ENCODE data around the gene GLIPR2.
A peak's percentile ranks its signal among the peaks of the same experiment; 100 is the strongest.
"Not testable (repeated sequence)": the region's sequence is repeated elsewhere in the genome, so short reads cannot be mapped to it uniquely, and the experiment has no call there.

Gene GLIPR2

GRCh38 chr9:36158122-36158521 lies 21.6 kb downstream of the GLIPR2 start:
- no peak for TF ChIP-seq POLR2A (IDR thresholded peaks at IDR 0.05; ENCODE audit: low read depth, low read length)
- FAIRE-seq (no peak), DNase-seq (ENCODE audit: insufficient read length, low spot score) (no peak)

GRCh38 chr9:36158917-36159316 lies 22.4 kb downstream of the GLIPR2 start:
- DNase-seq (ENCODE audit: insufficient read length, low spot score): no peak
- TF ChIP-seq POLR2A (IDR thresholded peaks at IDR 0.05; ENCODE audit: low read depth, low read length): no peak
- no peak for FAIRE-seq

- FAIRE-seq; DNase-seq (ENCODE audit: insufficient read length, low spot score): not testable (repeated sequence)
Observed at GRCh38 chr9:36159509-36159908, 23.0 kb downstream of the GLIPR2 start.

- not testable (repeated sequence) for FAIRE-seq; DNase-seq (ENCODE audit: insufficient read length, low spot score)
Observed at GRCh38 chr9:36160126-36160525, 23.6 kb downstream of the GLIPR2 start.

- FAIRE-seq (no peak), DNase-seq (ENCODE audit: insufficient read length, low spot score) (no peak)
- TF ChIP-seq POLR2A (IDR thresholded peaks at IDR 0.05; ENCODE audit: low read depth, low read length): no peak
Observed at GRCh38 chr9:36161187-36161586, 24.7 kb downstream of the GLIPR2 start.

GRCh38 chr9:36162211-36162738 lies 25.7 kb downstream of the GLIPR2 start:
- FAIRE-seq (no peak), DNase-seq (ENCODE audit: insufficient read length, low spot score) (no peak)
- TF ChIP-seq POLR2A (IDR thresholded peaks at IDR 0.05; ENCODE audit: low read depth, low read length): no peak

GRCh38 chr9:36163049-36163785 lies 26.7 kb downstream of the GLIPR2 start:
- no peak for TF ChIP-seq POLR2A (IDR thresholded peaks at IDR 0.05; ENCODE audit: low read depth, low read length)
- FAIRE-seq: no peak
- no peak for DNase-seq (ENCODE audit: insufficient read length, low spot score)

GRCh38 chr9:36163786-36164170 lies 27.2 kb downstream of the GLIPR2 start:
- no peak for FAIRE-seq
- TF ChIP-seq POLR2A (IDR thresholded peaks at IDR 0.05; ENCODE audit: low read depth, low read length): no peak
- DNase-seq (ENCODE audit: insufficient read length, low spot score): no peak

- TF ChIP-seq POLR2A (IDR thresholded peaks at IDR 0.05; ENCODE audit: low read depth, low read length): no peak
- no peak for FAIRE-seq
- no peak for DNase-seq (ENCODE audit: insufficient read length, low spot score)
Observed at GRCh38 chr9:36164372-36164771, 27.8 kb downstream of the GLIPR2 start.

- no peak for FAIRE-seq
- TF ChIP-seq POLR2A (IDR thresholded peaks at IDR 0.05; ENCODE audit: low read depth, low read length): no peak
- no peak for DNase-seq (ENCODE audit: insufficient read length, low spot score)
Observed at GRCh38 chr9:36164989-36165388, 28.5 kb downstream of the GLIPR2 start.

- no peak for FAIRE-seq
- TF ChIP-seq POLR2A (IDR thresholded peaks at IDR 0.05; ENCODE audit: low read depth, low read length): no peak
- DNase-seq (ENCODE audit: insufficient read length, low spot score): no peak
Observed at GRCh38 chr9:36165826-36166167, 29.3 kb downstream of the GLIPR2 start.

GRCh38 chr9:36166168-36166927 lies 29.8 kb downstream of the GLIPR2 start:
- no peak for TF ChIP-seq POLR2A (IDR thresholded peaks at IDR 0.05; ENCODE audit: low read depth, low read length)
- DNase-seq (ENCODE audit: insufficient read length, low spot score) (peak; percentile 62), FAIRE-seq (no peak)

GRCh38 chr9:36169166-36169565 lies 32.6 kb downstream of the GLIPR2 start, which contains the start of gene CCIN:
Gene CCIN (plus strand): TSS chr9:36169388. CDS start chr9:36169503, 115 bp downstream.
- no peak for TF ChIP-seq POLR2A (IDR thresholded peaks at IDR 0.05; ENCODE audit: low read depth, low read length)
- no peak for DNase-seq (ENCODE audit: insufficient read length, low spot score)
- no peak for FAIRE-seq

GRCh38 chr9:36169708-36170107 lies 33.2 kb downstream of the GLIPR2 start:
- no peak for FAIRE-seq
- no peak for TF ChIP-seq POLR2A (IDR thresholded peaks at IDR 0.05; ENCODE audit: low read depth, low read length)
- no peak for DNase-seq (ENCODE audit: insufficient read length, low spot score)

GRCh38 chr9:36170531-36170930 lies 34.0 kb downstream of the GLIPR2 start:
- DNase-seq (ENCODE audit: insufficient read length, low spot score): no peak
- no peak for FAIRE-seq
- TF ChIP-seq POLR2A (IDR thresholded peaks at IDR 0.05; ENCODE audit: low read depth, low read length): no peak

Data from H54 (cell line).